Right ventricle myocardium inferior (tissue), 1 donor: ENCODE measurements around the gene ACSL5. TPM values are rescaled to one million over a fixed set of nuclear protein-coding genes. Genes with fewer than 3 reads are reported as not detected.
A peak's percentile ranks its signal among the peaks of the same experiment; 100 is the strongest.

Experiments used
- ATAC-seq: fragments of 200-7000 bp; cut with Tn5 transposase; one replicate; pipeline ENCODE4 v1.9.1; 2020; ENCODE audit warnings: mild to moderate bottlenecking, moderate library complexity
- DNase-seq: peaks from one replicate; pipeline ENCODE4 v3.0.0; 2021; ENCODE audit errors: missing footprints
- intact Hi-C: fragments of 100-400 bp; cut with DNase I; formaldehyde crosslinking; loops from one replicate; pipeline ENCODE4 v1.11.0; 2022
- total RNA-seq: library from RNA; stranded (reverse); fragmentation: NEBNext Ultra II Directional; extraction: Animal tissue kit (Norgen Biotek cat#: 25700); gene quantifications from one replicate; pipeline ENCODE4 v1.2.1, GENCODE V29; 2021
- donor health status: DM: no; HTN: yes; CAD: no; lungs with severe emphysema.

The ACSL5 gene
- total RNA-seq, 1 donor from 2014 or later = 6.4 TPM

GRCh38 chr10:112347709-112348671 lies 25.9 kb upstream of the ACSL5 start:
- no peak for DNase-seq
- ATAC-seq = no peak
- intact Hi-C loops = no loop called here

GRCh38 chr10:112348759-112349158 lies 25.2 kb upstream of the ACSL5 start:
- intact Hi-C loops = no loop called here
- DNase-seq = no peak
- ATAC-seq = no peak

GRCh38 chr10:112349521-112350085 lies 24.3 kb upstream of the ACSL5 start:
- intact Hi-C loops = no loop called here
- ATAC-seq (no peak), DNase-seq (no peak)

- intact Hi-C loops = no loop called here
- no peak for DNase-seq
- peak; percentile 10 for ATAC-seq
Observed at GRCh38 chr10:112351146-112351545, 22.8 kb upstream of the ACSL5 start.

- intact Hi-C loops = no loop called here
- DNase-seq (no peak), ATAC-seq (peak; percentile 76)
Observed at GRCh38 chr10:112352044-112352443, 21.9 kb upstream of the ACSL5 start.

- intact Hi-C loops = no loop called here
- ATAC-seq (no peak), DNase-seq (no peak)
Observed at GRCh38 chr10:112353046-112353445, 20.9 kb upstream of the ACSL5 start.

- DNase-seq = no peak
- intact Hi-C loops = no loop called here
- no peak for ATAC-seq
Observed at GRCh38 chr10:112356686-112357085, 17.2 kb upstream of the ACSL5 start.

- intact Hi-C loops = loop anchor here (10.0 kb wide), 1 partner anchor 1575 kb away; no protein-coding TSS in a partner anchor
- ATAC-seq (no peak), DNase-seq (no peak)
Observed at GRCh38 chr10:112359606-112360307, 14.2 kb upstream of the ACSL5 start.

GRCh38 chr10:112360308-112361270 lies 13.3 kb upstream of the ACSL5 start:
- ATAC-seq (peak; percentile 55), DNase-seq (no peak)
- intact Hi-C loops = loop anchor here (10.0 kb wide), 1 partner anchor 1576 kb away; no protein-coding TSS in a partner anchor

GRCh38 chr10:112361951-112362751 lies 11.8 kb upstream of the ACSL5 start:
- ATAC-seq (peak; percentile 74), DNase-seq (no peak)
- intact Hi-C loops = loop anchor here (10.0 kb wide), 1 partner anchor 1577 kb away; no protein-coding TSS in a partner anchor

GRCh38 chr10:112362833-112363232 lies 11.1 kb upstream of the ACSL5 start:
- peak; percentile 76 for ATAC-seq
- intact Hi-C loops = loop anchor here (10.0 kb wide), 1 partner anchor 1578 kb away; no protein-coding TSS in a partner anchor
- peak; percentile 78 for DNase-seq

GRCh38 chr10:112363696-112364688 lies 9.9 kb upstream of the ACSL5 start:
- intact Hi-C loops = loop anchor here (1.0 to 10.0 kb wide), 2 partner anchors 81 to 1579 kb away; no protein-coding TSS in a partner anchor
- no peak for DNase-seq
- ATAC-seq = no peak

GRCh38 chr10:112365014-112365432 lies 8.9 kb upstream of the ACSL5 start:
- ATAC-seq (peak; percentile 36), DNase-seq (no peak)
- intact Hi-C loops = loop anchor here (10.0 kb wide), 1 partner anchor 1580 kb away; no protein-coding TSS in a partner anchor

GRCh38 chr10:112365451-112365850 lies 8.5 kb upstream of the ACSL5 start:
- DNase-seq (no peak), ATAC-seq (no peak)
- intact Hi-C loops = loop anchor here (10.0 kb wide), 1 partner anchor 1581 kb away; no protein-coding TSS in a partner anchor

GRCh38 chr10:112366992-112367391 lies 6.9 kb upstream of the ACSL5 start:
- DNase-seq (no peak), ATAC-seq (no peak)

GRCh38 chr10:112367516-112367915 lies 6.4 kb upstream of the ACSL5 start:
- DNase-seq (no peak), ATAC-seq (no peak)
- intact Hi-C loops = loop anchor here (10.0 kb wide), 1 partner anchor 1583 kb away; no protein-coding TSS in a partner anchor

More at GRCh38 chr10:112366992-112367391, 6.9 kb upstream of the ACSL5 start:
- intact Hi-C loops = loop anchor here (10.0 kb wide), 1 partner anchor 1582 kb away; no protein-coding TSS in a partner anchor
